Activated naive CD4-positive, alpha-beta T cell treated with anti-CD3 and anti-CD28 coated beads, Interleukin-2, amount 10 ng/mL, durations not matched to agents 7 days and 5 days (primary cell): ENCODE results near the gene DUOX1.
"Not testable (repeated sequence)": the region's sequence is repeated elsewhere in the genome, so short reads cannot be mapped to it uniquely, and the experiment has no call there.

Experiments used
- CTCF ChIA-PET: fragments of 350-600 bp; sonication (Branson Sonifier 250); formaldehyde crosslinking; loops from one replicate; lab custom pipeline; 2021; ENCODE audit warnings: antibody characterized with exemption; lab: Charles Lee
- DNase-seq: peaks from one replicate; pipeline ENCODE4 v3.0.0-alpha.2; 2020
- H3K27ac Mint-ChIP-seq: one replicate; pipeline ENCODE4 v1.8.0; 2021; ENCODE audit warnings: mild to moderate bottlenecking, moderate library complexity, mixed read lengths
- H3K27me3 Mint-ChIP-seq: one replicate; pipeline ENCODE4 v1.8.0; 2021; ENCODE audit warnings: mild to moderate bottlenecking, mixed read lengths
- H3K36me3 Mint-ChIP-seq: one replicate; pipeline ENCODE4 v1.8.0; 2021; ENCODE audit warnings: mixed read lengths
- H3K4me1 Mint-ChIP-seq: one replicate; pipeline ENCODE4 v1.8.0; 2021; ENCODE audit warnings: mixed read lengths
- H3K4me3 Mint-ChIP-seq: one replicate; pipeline ENCODE4 v1.8.0; 2021; ENCODE audit warnings: mild to moderate bottlenecking, moderate library complexity, mixed read lengths
- H3K9me3 Mint-ChIP-seq: one replicate; pipeline ENCODE4 v1.8.0; 2021; ENCODE audit warnings: mixed read lengths

DUOX1 gene

DNA sequence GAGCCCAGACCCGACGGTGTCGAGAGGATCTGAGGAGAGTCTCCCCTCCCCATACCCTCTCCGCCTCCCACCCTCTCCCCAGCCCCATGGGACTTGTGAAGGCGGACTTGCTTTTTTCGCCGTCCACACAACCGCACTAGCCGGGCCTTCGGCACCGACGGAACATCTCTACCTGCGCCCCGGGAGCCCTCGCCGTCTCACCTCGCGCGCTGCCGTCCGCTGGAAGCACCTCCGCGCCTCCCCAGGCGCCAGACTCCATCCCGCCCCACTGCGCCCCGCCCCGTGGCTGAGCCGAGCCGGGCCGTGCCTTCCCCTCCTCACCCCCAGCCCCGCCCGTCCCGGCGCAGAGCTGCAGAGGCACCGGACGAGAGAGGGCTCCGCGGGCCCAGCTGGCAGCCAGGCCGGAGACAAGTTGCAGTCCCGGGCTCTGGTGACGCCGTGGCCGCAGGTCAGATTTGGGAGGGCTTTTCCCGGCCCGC is at the start of gene DUOX1, which contains the start of gene DUOXA1:
TSS of gene DUOX1 (plus strand) at position 344 of the 479 bp plus-strand sequence. CDS start 1,973 bp downstream, outside the sequence.
TSS of gene DUOXA1 (minus strand) at position 229 of the 479 bp plus-strand sequence. CDS start 6,865 bp downstream, outside the sequence.
- Mint-ChIP-seq H3K27me3 (peaks cover 89% of the 10 kb centered on the region), H3K4me3 (no peak within 1 kb of the TSS), H3K4me1 (peaks cover 5% of the 10 kb centered on the region), H3K27ac (no peak within 1 kb of the TSS), H3K9me3 (no peaks in the 10 kb centered on the region), H3K36me3 (no peaks in the 10 kb centered on the region)
- peak; percentile 60 for DNase-seq
- CTCF ChIA-PET = interaction anchor here (2.2 kb wide), 1 partner anchor 12 kb away, joined by 14 read pairs; no protein-coding TSS in a partner anchor

GRCh38 chr15:45080593-45080992 is 49.2 kb upstream of the DUOX1 start:
- H3K4me1 Mint-ChIP-seq, CTCF ChIA-PET, DNase-seq, H3K36me3 Mint-ChIP-seq, H3K4me3 Mint-ChIP-seq, H3K9me3 Mint-ChIP-seq, H3K27ac Mint-ChIP-seq: not testable (repeated sequence)
- peaks cover 21% of the 10 kb centered on the region for H3K27me3 Mint-ChIP-seq

- H3K36me3 Mint-ChIP-seq, H3K4me3 Mint-ChIP-seq: not testable (repeated sequence)
These were observed 47.4 kb upstream of the DUOX1 start for GRCh38 chr15:45082412-45082811.

DNA sequence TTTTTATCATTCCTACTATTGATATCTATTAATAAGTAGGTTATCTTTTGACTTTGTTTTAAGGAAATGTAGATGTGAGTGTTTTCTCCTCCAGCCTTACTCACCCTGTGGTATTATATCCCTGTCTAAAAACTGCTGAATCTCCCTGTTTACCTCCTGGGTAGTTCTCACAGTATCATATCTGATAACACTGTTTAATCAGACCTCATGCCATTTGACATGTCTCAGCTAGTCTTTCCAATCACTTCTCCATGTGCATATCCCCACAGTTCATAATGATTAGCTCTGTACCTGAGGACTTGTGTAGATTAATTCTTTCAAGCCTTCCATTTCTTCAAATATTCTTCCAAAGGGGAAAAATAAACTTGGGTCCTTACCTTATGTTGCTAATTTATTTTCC is 46.6 kb upstream of the DUOX1 start:
- CTCF ChIA-PET = interaction anchor here (1.6 kb wide), 1 partner anchor 27 kb away, joined by 3 read pairs; no protein-coding TSS in a partner anchor
- DNase-seq = no peak
- H3K27ac Mint-ChIP-seq = no peak overlapping the region
- H3K36me3 Mint-ChIP-seq = no peaks in the 10 kb centered on the region
- H3K27me3 Mint-ChIP-seq = peaks cover 24% of the 10 kb centered on the region
- no peaks in the 10 kb centered on the region for H3K9me3 Mint-ChIP-seq
- no peaks in the 10 kb centered on the region for H3K4me1 Mint-ChIP-seq
- no peak overlapping the region for H3K4me3 Mint-ChIP-seq

More at GRCh38 chr15:45082412-45082811, 47.4 kb upstream of the DUOX1 start:
- peaks cover 27% of the 10 kb centered on the region for H3K27me3 Mint-ChIP-seq
- H3K27ac Mint-ChIP-seq, H3K4me1 Mint-ChIP-seq, DNase-seq, H3K9me3 Mint-ChIP-seq: not testable (repeated sequence)
- CTCF ChIA-PET = interaction anchor here (1.6 kb wide), 1 partner anchor 28 kb away, joined by 3 read pairs; no protein-coding TSS in a partner anchor

DNA sequence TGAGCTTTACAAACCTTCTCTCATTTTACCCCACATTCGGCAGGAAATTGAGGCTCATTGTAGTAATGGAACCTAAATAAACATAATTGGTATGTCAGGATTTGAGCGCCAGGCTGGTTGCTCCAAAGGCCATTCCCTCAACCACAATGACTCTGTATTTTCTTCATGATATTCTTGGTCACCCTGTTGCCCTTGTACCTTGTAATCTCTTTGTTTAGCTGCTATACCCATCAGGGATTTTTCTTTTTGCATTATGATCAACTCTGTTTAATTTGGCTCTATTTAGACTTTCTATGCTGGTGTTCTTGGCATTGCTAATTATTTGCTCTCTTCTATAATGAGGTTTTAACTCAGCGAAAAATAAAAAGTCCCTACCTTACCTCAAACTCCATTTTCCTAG is 45.6 kb upstream of the DUOX1 start:
- Mint-ChIP-seq H3K9me3 (no peaks in the 10 kb centered on the region), H3K27ac (no peak overlapping the region), H3K4me1 (no peaks in the 10 kb centered on the region), H3K4me3 (no peak overlapping the region), H3K36me3 (no peaks in the 10 kb centered on the region), H3K27me3 (peaks cover 32% of the 10 kb centered on the region)
- CTCF ChIA-PET = no interaction called here
- no peak for DNase-seq

GRCh38 chr15:45087513-45087912 is 42.3 kb upstream of the DUOX1 start:
- H3K27me3 Mint-ChIP-seq = peaks cover 33% of the 10 kb centered on the region
- H3K27ac Mint-ChIP-seq = no peak overlapping the region
- no peaks in the 10 kb centered on the region for H3K4me1 Mint-ChIP-seq
- CTCF ChIA-PET = interaction anchor here (2.0 kb wide), 1 partner anchor 31 kb away, joined by 6 read pairs; no protein-coding TSS in a partner anchor
- no peaks in the 10 kb centered on the region for H3K9me3 Mint-ChIP-seq
- H3K36me3 Mint-ChIP-seq = no peaks in the 10 kb centered on the region
- H3K4me3 Mint-ChIP-seq = no peak overlapping the region
- DNase-seq = no peak

DNA sequence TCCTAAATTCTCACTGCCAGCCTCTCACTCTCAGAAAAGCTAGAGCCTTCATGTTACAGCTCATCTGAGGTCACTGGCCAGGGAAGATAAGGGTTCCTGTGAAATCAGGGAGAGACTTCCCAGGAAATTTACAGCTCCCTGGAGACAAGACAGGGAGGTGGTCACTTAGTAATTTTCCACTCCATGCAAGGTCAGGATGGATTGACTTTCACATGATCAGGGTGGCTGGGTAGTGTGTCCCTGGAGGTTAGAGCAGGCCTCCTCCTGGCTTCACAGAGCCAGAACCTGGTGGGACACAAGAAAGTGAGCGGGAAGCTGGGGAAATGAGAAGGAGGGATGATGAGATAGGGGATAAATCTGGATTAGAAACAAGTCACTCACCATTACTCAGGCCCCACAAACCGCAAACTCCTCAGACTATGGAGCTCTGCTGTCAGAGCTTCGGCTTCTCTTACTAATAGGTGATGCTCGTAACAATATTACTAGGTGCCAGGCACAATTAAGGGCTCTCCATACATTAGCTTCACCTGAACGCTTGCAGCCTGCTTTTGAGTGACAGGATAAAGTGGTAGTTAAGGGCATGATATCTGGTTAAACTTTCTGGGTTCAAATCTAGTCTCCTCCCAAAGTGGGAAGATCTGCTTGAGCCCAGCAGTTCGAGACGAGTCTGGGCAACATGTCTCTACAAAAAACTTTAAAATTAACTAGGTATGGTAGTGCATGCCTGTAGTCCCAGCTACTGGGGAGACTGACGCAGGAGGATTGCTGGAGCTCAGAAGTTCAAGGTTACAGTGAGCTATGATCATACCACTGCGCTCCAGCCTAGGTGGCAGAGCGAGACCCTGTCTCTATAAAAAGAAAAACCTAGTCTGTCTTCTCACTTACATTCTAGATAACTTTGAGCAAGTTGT is 40.7 kb upstream of the DUOX1 start:
- CTCF ChIA-PET = no interaction called here
- Mint-ChIP-seq H3K4me3 (no peak overlapping the region), H3K36me3 (no peaks in the 10 kb centered on the region), H3K27ac (no peak overlapping the region), H3K4me1 (no peaks in the 10 kb centered on the region), H3K27me3 (peaks cover 37% of the 10 kb centered on the region), H3K9me3 (no peaks in the 10 kb centered on the region)
- DNase-seq = no peak

- peaks cover 37% of the 10 kb centered on the region for H3K27me3 Mint-ChIP-seq
- CTCF ChIA-PET = no interaction called here
- no peak for DNase-seq
These were observed 40.0 kb upstream of the DUOX1 start for GRCh38 chr15:45089712-45090373.

GRCh38 chr15:45091161-45091560 is 38.6 kb upstream of the DUOX1 start:
- H3K27me3 Mint-ChIP-seq = peaks cover 33% of the 10 kb centered on the region
- H3K9me3 Mint-ChIP-seq = no peaks in the 10 kb centered on the region
- no peak overlapping the region for H3K4me3 Mint-ChIP-seq
- H3K27ac Mint-ChIP-seq = no peak overlapping the region
- H3K4me1 Mint-ChIP-seq = no peaks in the 10 kb centered on the region
- no peaks in the 10 kb centered on the region for H3K36me3 Mint-ChIP-seq
- CTCF ChIA-PET = no interaction called here
- DNase-seq = no peak

More at GRCh38 chr15:45089712-45090373, 40.0 kb upstream of the DUOX1 start:
- no peaks in the 10 kb centered on the region for H3K4me1 Mint-ChIP-seq
- H3K27ac Mint-ChIP-seq = no peak overlapping the region
- H3K9me3 Mint-ChIP-seq = no peaks in the 10 kb centered on the region
- H3K4me3 Mint-ChIP-seq = no peak overlapping the region
- no peaks in the 10 kb centered on the region for H3K36me3 Mint-ChIP-seq

GRCh38 chr15:45091576-45091975 is 38.2 kb upstream of the DUOX1 start:
- H3K27me3 Mint-ChIP-seq = peaks cover 33% of the 10 kb centered on the region
- CTCF ChIA-PET = interaction anchor here (1.4 kb wide), 1 partner anchor 27 kb away, joined by 6 read pairs; no protein-coding TSS in a partner anchor
- no peak overlapping the region for H3K27ac Mint-ChIP-seq

GRCh38 chr15:45093013-45093412 is 36.8 kb upstream of the DUOX1 start:
- H3K9me3 Mint-ChIP-seq = no peaks in the 10 kb centered on the region
- H3K4me3 Mint-ChIP-seq = no peak overlapping the region
- no peaks in the 10 kb centered on the region for H3K36me3 Mint-ChIP-seq
- no peak overlapping the region for H3K27ac Mint-ChIP-seq
- DNase-seq = no peak
- peaks cover 35% of the 10 kb centered on the region for H3K27me3 Mint-ChIP-seq
- H3K4me1 Mint-ChIP-seq = no peaks in the 10 kb centered on the region
- CTCF ChIA-PET = interaction anchor here (1.4 kb wide), 1 partner anchor 25 kb away, joined by 6 read pairs; no protein-coding TSS in a partner anchor

More at GRCh38 chr15:45091576-45091975, 38.2 kb upstream of the DUOX1 start:
- DNase-seq = no peak
- no peaks in the 10 kb centered on the region for H3K36me3 Mint-ChIP-seq
- H3K4me1 Mint-ChIP-seq = no peaks in the 10 kb centered on the region
- no peak overlapping the region for H3K4me3 Mint-ChIP-seq
- no peaks in the 10 kb centered on the region for H3K9me3 Mint-ChIP-seq

GRCh38 chr15:45093622-45094357 is 36.0 kb upstream of the DUOX1 start:
- H3K36me3 Mint-ChIP-seq = no peaks in the 10 kb centered on the region
- no peaks in the 10 kb centered on the region for H3K4me1 Mint-ChIP-seq
- no peaks in the 10 kb centered on the region for H3K9me3 Mint-ChIP-seq
- DNase-seq = no peak
- CTCF ChIA-PET = no interaction called here
- H3K27me3 Mint-ChIP-seq = peaks cover 29% of the 10 kb centered on the region
- H3K27ac Mint-ChIP-seq = no peak overlapping the region
- no peak overlapping the region for H3K4me3 Mint-ChIP-seq

DNA sequence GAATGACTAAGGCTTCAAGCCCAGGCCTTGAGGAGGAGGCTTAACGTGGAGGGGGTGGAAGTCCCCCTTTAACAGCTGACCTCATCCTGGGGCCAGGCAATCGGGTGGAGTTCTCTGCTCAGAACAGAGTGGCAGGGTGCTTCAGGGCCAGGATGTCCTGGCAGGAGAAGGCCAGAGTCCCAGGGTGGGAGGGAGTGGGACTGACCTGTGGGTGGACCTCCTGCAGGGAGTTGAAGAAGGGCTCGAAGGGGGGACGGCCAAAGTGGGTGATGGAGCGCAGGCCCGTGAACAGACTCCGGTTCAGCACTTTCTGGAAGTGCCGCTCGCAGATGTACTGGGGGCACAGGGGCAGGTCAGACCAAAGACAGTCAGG is 35.5 kb upstream of the DUOX1 start:
- Mint-ChIP-seq H3K9me3 (no peaks in the 10 kb centered on the region), H3K4me3 (no peak overlapping the region), H3K27me3 (peaks cover 26% of the 10 kb centered on the region), H3K36me3 (no peaks in the 10 kb centered on the region), H3K4me1 (no peaks in the 10 kb centered on the region), H3K27ac (no peak overlapping the region)
- CTCF ChIA-PET = no interaction called here
- no peak for DNase-seq
